Measurements from ENCODE around the gene ZNF71.

DNA sequence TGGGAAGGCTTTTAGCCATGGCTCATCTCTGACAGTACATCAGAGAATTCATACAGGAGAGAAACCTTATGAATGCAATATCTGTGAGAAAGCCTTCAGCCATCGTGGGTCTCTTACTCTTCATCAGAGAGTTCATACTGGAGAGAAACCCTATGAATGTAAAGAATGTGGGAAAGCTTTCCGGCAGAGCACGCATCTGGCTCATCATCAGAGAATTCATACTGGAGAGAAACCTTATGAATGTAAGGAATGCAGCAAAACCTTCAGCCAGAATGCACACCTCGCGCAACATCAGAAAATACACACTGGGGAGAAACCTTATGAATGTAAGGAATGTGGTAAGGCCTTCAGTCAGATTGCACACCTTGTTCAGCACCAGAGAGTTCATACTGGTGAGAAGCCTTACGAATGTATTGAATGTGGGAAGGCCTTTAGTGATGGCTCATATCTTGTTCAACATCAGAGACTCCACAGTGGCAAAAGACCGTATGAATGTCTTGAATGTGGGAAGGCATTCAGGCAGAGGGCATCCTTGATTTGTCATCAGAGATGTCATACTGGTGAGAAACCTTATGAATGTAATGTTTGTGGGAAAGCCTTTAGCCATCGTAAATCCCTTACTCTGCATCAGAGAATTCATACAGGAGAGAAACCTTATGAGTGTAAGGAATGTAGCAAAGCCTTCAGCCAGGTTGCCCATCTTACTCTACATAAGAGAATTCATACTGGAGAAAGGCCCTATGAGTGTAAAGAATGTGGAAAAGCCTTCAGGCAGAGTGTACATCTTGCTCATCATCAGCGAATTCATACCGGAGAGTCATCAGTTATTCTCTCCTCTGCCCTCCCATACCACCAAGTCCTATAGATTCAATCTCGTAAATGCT, 17.1 kb upstream of the ZNF71 start:
- TF ChIP-seq, protein P1, sequence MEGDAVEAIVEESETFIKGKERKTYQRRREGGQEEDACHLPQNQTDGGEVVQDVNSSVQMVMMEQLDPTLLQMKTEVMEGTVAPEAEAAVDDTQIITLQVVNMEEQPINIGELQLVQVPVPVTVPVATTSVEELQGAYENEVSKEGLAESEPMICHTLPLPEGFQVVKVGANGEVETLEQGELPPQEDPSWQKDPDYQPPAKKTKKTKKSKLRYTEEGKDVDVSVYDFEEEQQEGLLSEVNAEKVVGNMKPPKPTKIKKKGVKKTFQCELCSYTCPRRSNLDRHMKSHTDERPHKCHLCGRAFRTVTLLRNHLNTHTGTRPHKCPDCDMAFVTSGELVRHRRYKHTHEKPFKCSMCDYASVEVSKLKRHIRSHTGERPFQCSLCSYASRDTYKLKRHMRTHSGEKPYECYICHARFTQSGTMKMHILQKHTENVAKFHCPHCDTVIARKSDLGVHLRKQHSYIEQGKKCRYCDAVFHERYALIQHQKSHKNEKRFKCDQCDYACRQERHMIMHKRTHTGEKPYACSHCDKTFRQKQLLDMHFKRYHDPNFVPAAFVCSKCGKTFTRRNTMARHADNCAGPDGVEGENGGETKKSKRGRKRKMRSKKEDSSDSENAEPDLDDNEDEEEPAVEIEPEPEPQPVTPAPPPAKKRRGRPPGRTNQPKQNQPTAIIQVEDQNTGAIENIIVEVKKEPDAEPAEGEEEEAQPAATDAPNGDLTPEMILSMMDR (conservative IDR thresholded peaks at IDR 0.05 in 1 of 2, IDR thresholded peaks at IDR 0.05 in 1 of 2; ENCODE audit: low read depth in 1 of 2, low read length in 2 of 2) = no peak
- no peak for TF ChIP-seq EZH2 (IDR thresholded peaks at IDR 0.05; ENCODE audit: low read length, missing control alignments)

All from fibroblast of lung (primary cell).